OCI-LY7 (cell line): ENCODE measurements around the gene VPS8.

ENCODE experiments used
- CTCF ChIP-seq: fragments of 200-600 bp; sonication (generic); conservative IDR thresholded peaks from 2 replicates; pipeline ENCODE4 v1.5.1; 2014; ENCODE audit warnings: mild to moderate bottlenecking, antibody characterized with exemption, low read length, moderate library complexity, mixed read lengths
- EZH2phosphoT487 ChIP-seq: fragments of 200-600 bp; sonication (generic); IDR thresholded peaks from 2 replicates; pipeline ENCODE4 v1.6.1; 2018; ENCODE audit warnings: low read depth, borderline replicate concordance, mild to moderate bottlenecking, mixed run types, antibody characterized with exemption, low read length, moderate library complexity, mixed read lengths

DNA sequence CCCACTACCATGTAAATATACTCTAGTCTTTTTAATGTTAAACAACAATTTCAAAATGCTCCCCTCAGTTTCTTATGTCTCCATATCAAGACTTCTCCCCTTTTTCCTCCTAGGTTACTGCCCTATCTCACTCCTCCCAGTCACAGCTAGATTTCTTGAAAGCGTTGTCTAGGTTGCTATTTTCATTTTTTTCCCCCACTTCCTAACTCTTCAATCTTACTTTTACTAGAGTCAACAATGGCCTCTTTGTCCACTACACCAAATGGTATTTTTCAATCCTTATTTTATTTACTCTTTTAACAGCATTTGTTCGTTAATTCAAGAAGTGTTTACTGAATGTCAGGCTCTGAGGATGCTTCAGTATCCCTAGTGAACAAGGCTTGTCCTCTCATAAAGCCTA is 84.4 kb downstream of the VPS8 start:
- TF ChIP-seq CTCF (no peak), EZH2phosphoT487 (no peak)
